BLaER1 treated with 17β-estradiol and CSF1 and Interleukin-3, amounts not matched to agents 10 nM and 100 nM (cell line): ENCODE results near the gene MYO1A.
"Not testable (repeated sequence)": the region's sequence is repeated elsewhere in the genome, so short reads cannot be mapped to it uniquely, and the experiment has no call there.

Experiments
- H3K27ac ChIP-seq, 11 experiments: shearing (Covaris generic); formaldehyde crosslinking; 2 replicates each; pipeline ENCODE4 v1.8.1; 2022
- H3K27me3 ChIP-seq, 11 experiments: shearing (Covaris generic); formaldehyde crosslinking; 2 replicates each; pipeline ENCODE4 v1.8.1; 2022
- H3K36me3 ChIP-seq, 11 experiments: shearing (Covaris generic); formaldehyde crosslinking; 2 replicates each; pipeline ENCODE4 v1.8.1; 2022
- H3K4me1 ChIP-seq, 10 experiments: shearing (Covaris generic); formaldehyde crosslinking; 2 replicates each; pipeline ENCODE4 v1.8.1; 2022
- H3K4me2 ChIP-seq, 11 experiments: shearing (Covaris generic); formaldehyde crosslinking; 2 replicates each; pipeline ENCODE4 v1.8.1; 2022
- H3K4me3 ChIP-seq, 10 experiments: shearing (Covaris generic); formaldehyde crosslinking; 2 replicates each; pipeline ENCODE4 v1.8.1; 2022
- H3K9ac ChIP-seq, 11 experiments: shearing (Covaris generic); formaldehyde crosslinking; 2 replicates each; pipeline ENCODE4 v1.8.1; 2022
- H3K9me3 ChIP-seq, 11 experiments: shearing (Covaris generic); formaldehyde crosslinking; replicated peaks in 1 of 11; 2 replicates each; pipeline ENCODE4 v1.8.1; 2022
- H4K20me1 ChIP-seq, 11 experiments: shearing (Covaris generic); formaldehyde crosslinking; 2 replicates each; pipeline ENCODE4 v1.8.1; 2022
- Cebpa-rat ChIP-seq, 11 experiments: shearing (Covaris generic); IDR thresholded peaks; 2 replicates each; pipeline ENCODE4 v1.8.1; 2022

The MYO1A gene

GRCh38 chr12:56991319-56992246 lies 58.3 kb downstream of the MYO1A start:
- Histone ChIP-seq H3K9ac (peak overlapping the region in 10 of 11 experiments; percentile 30 to 68 (median 42); a peak in 18 of 22 replicates), H3K9me3 (no peaks in the 10 kb centered on the region), H3K27ac (peak overlapping the region in 10 of 11 experiments; percentile 15 to 67 (median 56); a peak in 18 of 22 replicates), H3K36me3 (peaks cover 6 to 17% (median 14%) of the 10 kb centered on the region in 11 experiments; a peak in 17 of 22 replicates), H3K4me1 (peaks cover 38 to 68% (median 46%) of the 10 kb centered on the region in 10 experiments), H3K4me3 (peak overlapping the region in 5 of 10 experiments; percentile 17 to 44 (median 22); a peak in 6 of 20 replicates), H3K4me2 (peak overlapping the region; percentile 76 to 94 (median 85)), H3K27me3 (no peaks in the 10 kb centered on the region), H4K20me1 (peaks cover 0 to 21% (median 9%) of the 10 kb centered on the region in 11 experiments; a peak in 10 of 22 replicates)
- no peak for TF ChIP-seq Cebpa-rat (IDR thresholded peaks at IDR 0.05)

GRCh38 chr12:56990648-56991318 lies 59.1 kb downstream of the MYO1A start:
- peak overlapping the region; percentile 13 to 67 (median 53); a peak in 17 of 22 replicates for H3K27ac ChIP-seq
- H3K4me1 ChIP-seq: peaks cover 38 to 68% (median 46%) of the 10 kb centered on the region in 10 experiments
- peak overlapping the region in 5 of 10 experiments; percentile 17 to 44 (median 22); a peak in 6 of 20 replicates for H3K4me3 ChIP-seq
- peak overlapping the region; percentile 76 to 94 (median 85) for H3K4me2 ChIP-seq
- no peak for TF ChIP-seq Cebpa-rat (IDR thresholded peaks at IDR 0.05)
- H3K9me3 ChIP-seq: no peaks in the 10 kb centered on the region
- peaks cover under 1 to 9% (median 8%) of the 10 kb centered on the region in 11 experiments; a peak in 15 of 22 replicates for H3K36me3 ChIP-seq
- peak overlapping the region in 10 of 11 experiments; percentile 30 to 68 (median 42); a peak in 17 of 22 replicates for H3K9ac ChIP-seq
- no peaks in the 10 kb centered on the region for H3K27me3 ChIP-seq
- peaks cover 0 to 13% (median 2%) of the 10 kb centered on the region in 11 experiments; a peak in 5 of 22 replicates for H4K20me1 ChIP-seq

GRCh38 chr12:56989861-56990610 lies 59.9 kb downstream of the MYO1A start:
- no peaks in the 10 kb centered on the region for H3K27me3 ChIP-seq
- H3K4me2 ChIP-seq: peak overlapping the region; percentile 76 to 94 (median 85); a peak in 21 of 22 replicates
- H3K36me3 ChIP-seq: peaks cover 0 to 2% (median under 1%) of the 10 kb centered on the region in 11 experiments; a peak in 6 of 22 replicates
- H3K9me3 ChIP-seq: no peaks in the 10 kb centered on the region
- no peak overlapping the region for H3K4me3 ChIP-seq
- peaks cover 38 to 68% (median 46%) of the 10 kb centered on the region in 10 experiments for H3K4me1 ChIP-seq
- H4K20me1 ChIP-seq: peaks cover 0 to 6% (median 0%) of the 10 kb centered on the region in 11 experiments; a peak in 1 of 22 replicates
- H3K9ac ChIP-seq: no peak overlapping the region
- no peak overlapping the region; a peak in 1 of 22 replicates for H3K27ac ChIP-seq
- TF ChIP-seq Cebpa-rat (IDR thresholded peaks at IDR 0.05): no peak

- Histone ChIP-seq H3K27me3 (no peaks in the 10 kb centered on the region), H3K4me1 (peaks cover 38 to 63% (median 46%) of the 10 kb centered on the region in 10 experiments), H3K4me2 (peak overlapping the region; percentile 61 to 89 (median 72)), H3K4me3 (peak overlapping the region in 1 of 10 experiments; percentile 12; a peak in 1 of 20 replicates), H3K36me3 (no peaks in the 10 kb centered on the region), H3K9me3 (no peaks in the 10 kb centered on the region), H3K9ac (peak overlapping the region in 8 of 11 experiments; percentile 9 to 49 (median 26); a peak in 9 of 22 replicates), H3K27ac (peak overlapping the region in 10 of 11 experiments; percentile 1 to 67 (median 40); a peak in 16 of 22 replicates), H4K20me1 (no peaks in the 10 kb centered on the region)
- TF ChIP-seq Cebpa-rat (IDR thresholded peaks at IDR 0.05): no peak
Measured at GRCh38 chr12:56988207-56988739, 61.7 kb downstream of the MYO1A start.

- Histone ChIP-seq H3K9me3 (no peaks in the 10 kb centered on the region), H3K27ac (peak overlapping the region in 7 of 11 experiments; percentile 1 to 67 (median 41); a peak in 10 of 22 replicates), H3K36me3 (no peaks in the 10 kb centered on the region), H3K4me2 (peak overlapping the region; percentile 61 to 89 (median 72)), H3K9ac (peak overlapping the region in 5 of 11 experiments; percentile 19 to 49 (median 28); a peak in 5 of 22 replicates), H3K4me3 (peak overlapping the region in 1 of 10 experiments; percentile 12; a peak in 1 of 20 replicates), H3K27me3 (no peaks in the 10 kb centered on the region), H3K4me1 (peaks cover 38 to 59% (median 46%) of the 10 kb centered on the region in 10 experiments), H4K20me1 (no peaks in the 10 kb centered on the region)
- TF ChIP-seq Cebpa-rat (IDR thresholded peaks at IDR 0.05): no peak
Measured at GRCh38 chr12:56987551-56988053, 62.3 kb downstream of the MYO1A start.

- Histone ChIP-seq H4K20me1 (no peaks in the 10 kb centered on the region), H3K4me3 (no peak overlapping the region), H3K4me2 (peak overlapping the region in 6 of 11 experiments; percentile 71 to 89 (median 82); a peak in 11 of 22 replicates), H3K9me3 (no peaks in the 10 kb centered on the region), H3K4me1 (peaks cover 38 to 53% (median 45%) of the 10 kb centered on the region in 10 experiments), H3K36me3 (no peaks in the 10 kb centered on the region), H3K27ac (no peak overlapping the region), H3K27me3 (no peaks in the 10 kb centered on the region), H3K9ac (no peak overlapping the region)
- TF ChIP-seq Cebpa-rat (IDR thresholded peaks at IDR 0.05): no peak
Measured at GRCh38 chr12:56987011-56987410, 62.9 kb downstream of the MYO1A start.

- H3K36me3 ChIP-seq, H3K9me3 ChIP-seq, H3K4me2 ChIP-seq, H4K20me1 ChIP-seq, H3K27ac ChIP-seq, H3K4me3 ChIP-seq, H3K9ac ChIP-seq, H3K27me3 ChIP-seq: not testable (repeated sequence)
- H3K4me1 ChIP-seq: peaks cover 26 to 40% (median 32%) of the 10 kb centered on the region in 10 experiments
Measured at GRCh38 chr12:56985714-56986113, 64.2 kb downstream of the MYO1A start.

- Histone ChIP-seq H3K4me2 (no peak overlapping the region), H4K20me1 (no peaks in the 10 kb centered on the region), H3K27ac (no peak overlapping the region)
Measured at GRCh38 chr12:56983386-56983785, 66.5 kb downstream of the MYO1A start.

GRCh38 chr12:56982578-56983236 lies 67.2 kb downstream of the MYO1A start:
- H3K9me3 ChIP-seq, H3K36me3 ChIP-seq, H3K4me2 ChIP-seq, H3K4me3 ChIP-seq, H4K20me1 ChIP-seq, H3K27ac ChIP-seq, H3K9ac ChIP-seq, H3K27me3 ChIP-seq: not testable (repeated sequence)
- H3K4me1 ChIP-seq: peaks cover 6 to 18% (median 9%) of the 10 kb centered on the region in 10 experiments

More at GRCh38 chr12:56983386-56983785, 66.5 kb downstream of the MYO1A start:
- H3K4me3 ChIP-seq: no peak overlapping the region
- no peaks in the 10 kb centered on the region for H3K27me3 ChIP-seq
- no peak overlapping the region for H3K9ac ChIP-seq
- H3K9me3 ChIP-seq: no peaks in the 10 kb centered on the region; a peak in 1 of 22 replicates
- no peaks in the 10 kb centered on the region for H3K36me3 ChIP-seq
- TF ChIP-seq Cebpa-rat (IDR thresholded peaks at IDR 0.05): no peak
- peaks cover 13 to 24% (median 16%) of the 10 kb centered on the region in 10 experiments for H3K4me1 ChIP-seq
